Limb (tissue), 2 donors: ENCODE measurements around the gene CPSF7.
"Not testable (repeated sequence)": the region's sequence is repeated elsewhere in the genome, so short reads cannot be mapped to it uniquely, and the experiment has no call there.

ENCODE experiments used
- DNase-seq, 2 donors: peaks; one replicate each; pipeline ENCODE4 v3.0.0-alpha.2; 2016; ENCODE audit errors: extremely low spot score in 2 of 2

Gene CPSF7, protein sequence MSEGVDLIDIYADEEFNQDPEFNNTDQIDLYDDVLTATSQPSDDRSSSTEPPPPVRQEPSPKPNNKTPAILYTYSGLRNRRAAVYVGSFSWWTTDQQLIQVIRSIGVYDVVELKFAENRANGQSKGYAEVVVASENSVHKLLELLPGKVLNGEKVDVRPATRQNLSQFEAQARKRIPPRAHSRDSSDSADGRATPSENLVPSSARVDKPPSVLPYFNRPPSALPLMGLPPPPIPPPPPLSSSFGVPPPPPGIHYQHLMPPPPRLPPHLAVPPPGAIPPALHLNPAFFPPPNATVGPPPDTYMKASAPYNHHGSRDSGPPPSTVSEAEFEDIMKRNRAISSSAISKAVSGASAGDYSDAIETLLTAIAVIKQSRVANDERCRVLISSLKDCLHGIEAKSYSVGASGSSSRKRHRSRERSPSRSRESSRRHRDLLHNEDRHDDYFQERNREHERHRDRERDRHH

DNA sequence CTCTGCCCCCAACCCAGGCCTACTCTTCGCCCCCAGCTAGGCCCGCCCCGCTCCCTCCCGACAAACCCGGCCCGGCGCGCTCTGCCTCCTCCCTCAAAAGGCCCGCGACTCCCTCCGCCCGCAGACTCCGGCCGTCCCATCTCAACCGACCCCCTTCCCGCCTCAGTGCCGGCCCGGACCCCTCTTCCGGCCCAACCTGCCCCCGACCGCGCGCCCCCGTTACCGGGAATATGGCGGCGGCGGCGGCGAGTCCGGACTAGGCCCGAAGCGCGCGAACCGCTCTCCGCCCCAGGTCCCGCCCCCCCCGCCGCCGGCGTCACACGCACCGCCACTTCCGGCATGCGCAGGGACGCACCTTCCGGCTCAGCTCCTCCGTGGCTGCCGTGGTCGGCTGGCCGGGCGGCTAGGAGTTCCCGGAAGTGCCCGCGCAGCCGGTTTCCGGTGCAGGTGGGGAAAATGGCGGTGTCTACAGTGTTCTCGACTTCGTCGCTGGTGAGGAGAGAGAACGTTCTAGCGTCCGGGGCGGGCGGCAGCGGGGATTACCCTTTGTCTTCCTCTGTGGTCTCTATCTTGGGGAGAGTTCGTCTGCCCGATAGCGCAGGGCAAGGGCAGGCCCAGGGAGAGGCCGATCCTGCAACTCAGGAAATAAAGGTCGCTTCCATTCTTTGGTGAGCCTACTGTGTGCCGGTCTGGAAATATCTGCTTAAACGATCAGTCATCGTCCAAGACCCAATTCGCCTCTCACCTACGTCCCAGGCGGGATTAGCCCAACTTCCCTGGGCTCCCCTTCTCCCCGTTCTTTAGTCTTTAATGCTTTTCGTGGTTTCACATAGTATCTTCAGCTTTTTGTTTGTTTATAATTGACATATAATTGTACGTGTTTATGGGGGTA lies at the start of gene CPSF7, which contains the start of gene SDHAF2:
Gene CPSF7 (minus strand): TSS at position 285 of the 892 bp plus-strand sequence. CDS start 740 bp downstream, outside the sequence.
Gene SDHAF2 (plus strand): TSS at position 434 of the 892 bp plus-strand sequence. CDS start 23 bp downstream, at position 457.
- DNase-seq: peak; percentile 94 to 99

DNA sequence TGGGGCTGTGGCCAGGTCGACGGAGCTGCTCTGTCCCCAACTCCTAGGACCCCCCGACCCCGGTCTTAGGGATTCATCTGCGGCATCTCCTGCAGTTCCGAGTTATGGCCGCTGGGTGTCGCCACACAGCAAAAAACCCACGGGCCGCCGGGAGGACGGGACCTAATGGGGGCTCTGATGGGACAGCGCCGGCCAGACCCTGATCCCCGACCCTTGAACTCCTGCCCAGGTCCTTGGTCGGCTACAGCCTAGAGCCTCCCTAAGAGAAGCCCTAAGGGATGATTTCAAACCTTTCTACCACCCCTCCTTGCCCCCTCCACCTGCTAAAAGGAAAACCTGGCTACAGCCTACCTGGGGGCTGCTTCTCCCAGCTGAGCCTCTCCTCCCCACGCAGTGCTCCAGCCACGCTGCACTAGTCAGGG lies 48.0 kb upstream of the CPSF7 start:
- DNase-seq: peak; percentile 27 to 79

- no peak for DNase-seq
Observed at GRCh38 chr11:61477126-61477525, 47.4 kb upstream of the CPSF7 start.

DNA sequence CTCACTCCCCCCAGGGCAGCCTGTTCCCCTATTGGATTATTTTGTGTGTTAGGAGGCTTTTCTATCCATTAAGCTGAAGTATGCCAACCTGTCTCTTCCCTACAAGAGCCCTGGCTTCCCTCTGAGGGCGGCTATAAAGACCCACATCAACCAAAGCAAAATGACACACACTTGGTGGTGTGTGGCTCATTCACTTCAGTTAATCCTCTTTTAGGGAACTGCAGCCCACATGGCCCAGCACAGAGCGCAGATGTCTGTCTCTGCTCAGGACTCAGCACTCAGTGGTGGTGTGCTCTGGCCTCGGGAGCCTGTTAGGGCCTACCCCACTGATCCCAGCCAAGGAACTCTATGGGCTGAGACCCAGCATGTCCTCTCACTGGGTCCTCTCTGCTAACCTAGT lies 46.6 kb upstream of the CPSF7 start:
- no peak for DNase-seq

GRCh38 chr11:61475433-61475832 lies 45.7 kb upstream of the CPSF7 start:
- no peak for DNase-seq

DNA sequence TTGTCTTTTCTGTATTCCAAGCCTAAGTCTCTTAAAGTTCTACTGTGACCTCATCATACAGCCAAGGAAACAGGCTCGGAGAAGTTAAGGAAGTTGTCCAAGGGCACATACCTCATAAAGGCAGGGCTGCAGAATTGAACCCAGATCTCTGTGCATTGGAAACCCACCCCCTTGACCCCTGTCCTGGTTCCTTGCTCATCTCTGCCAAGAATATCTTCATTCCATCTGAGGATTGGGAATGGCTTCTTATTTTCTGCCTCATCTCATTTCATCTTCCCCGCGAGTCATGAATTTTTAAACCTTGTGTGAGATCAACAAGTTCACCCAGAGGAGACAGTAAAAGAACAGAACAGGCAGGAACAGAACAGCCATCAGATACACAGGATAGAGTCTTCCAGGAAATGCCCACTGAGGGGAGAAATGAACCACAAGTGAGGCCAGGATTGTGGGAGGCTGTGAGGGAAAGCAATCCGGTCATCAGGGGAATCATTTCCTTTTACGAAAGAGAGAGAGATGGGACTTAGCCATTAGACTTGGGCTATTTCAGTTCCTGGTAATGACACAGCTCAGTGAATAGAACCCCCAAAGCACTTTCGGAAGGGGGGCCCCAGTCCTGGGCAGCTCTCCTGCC lies 44.4 kb upstream of the CPSF7 start:
- no peak for DNase-seq

- no peak for DNase-seq
Observed at GRCh38 chr11:61473370-61474012, 43.7 kb upstream of the CPSF7 start.

DNA sequence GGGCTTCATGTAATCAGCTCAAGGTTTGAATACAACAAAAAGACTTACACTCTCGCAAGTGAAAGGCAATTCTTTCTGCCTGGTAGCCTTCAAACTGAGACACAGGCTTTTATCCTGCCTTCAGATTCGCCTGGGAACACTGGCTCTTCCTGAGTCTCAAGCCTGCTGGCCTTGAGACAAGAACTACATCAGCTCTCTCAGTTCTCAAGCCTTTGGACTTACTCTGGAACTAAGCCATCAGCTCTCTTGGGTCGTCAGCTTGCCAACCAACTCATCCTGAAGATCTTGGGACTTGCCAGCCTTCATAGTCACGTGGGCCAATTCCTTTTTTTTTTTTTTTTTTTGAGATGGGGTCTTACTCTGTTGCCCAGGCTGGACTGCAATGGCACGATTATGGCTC lies 43.1 kb upstream of the CPSF7 start:
- DNase-seq: no peak

GRCh38 chr11:61472282-61472681 lies 42.5 kb upstream of the CPSF7 start:
- no peak for DNase-seq

DNA sequence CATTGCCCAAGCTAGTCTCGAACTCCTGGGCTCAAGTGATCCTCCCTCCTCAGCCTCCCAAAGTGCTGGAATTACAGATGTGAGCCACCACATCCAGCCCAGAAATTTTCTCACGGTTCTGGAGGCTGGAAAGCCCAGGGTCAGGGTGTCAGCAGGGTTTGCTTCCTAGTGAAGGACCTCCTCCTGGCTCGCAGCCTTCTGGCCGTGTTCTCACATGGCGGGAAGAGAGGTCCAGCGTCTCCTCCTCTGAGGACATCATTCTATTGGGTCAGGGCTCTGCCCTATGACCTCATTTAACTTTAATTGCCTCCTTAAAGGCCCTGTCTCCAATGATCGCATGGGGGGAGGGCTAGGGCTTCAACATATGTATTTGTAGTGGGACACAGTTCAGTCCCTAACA lies 38.2 kb upstream of the CPSF7 start:
- no peak for DNase-seq

GRCh38 chr11:61467602-61468001 lies 37.8 kb upstream of the CPSF7 start:
- DNase-seq: not testable (repeated sequence)

GRCh38 chr11:61460986-61461385 lies 31.2 kb upstream of the CPSF7 start:
- DNase-seq: no peak

DNA sequence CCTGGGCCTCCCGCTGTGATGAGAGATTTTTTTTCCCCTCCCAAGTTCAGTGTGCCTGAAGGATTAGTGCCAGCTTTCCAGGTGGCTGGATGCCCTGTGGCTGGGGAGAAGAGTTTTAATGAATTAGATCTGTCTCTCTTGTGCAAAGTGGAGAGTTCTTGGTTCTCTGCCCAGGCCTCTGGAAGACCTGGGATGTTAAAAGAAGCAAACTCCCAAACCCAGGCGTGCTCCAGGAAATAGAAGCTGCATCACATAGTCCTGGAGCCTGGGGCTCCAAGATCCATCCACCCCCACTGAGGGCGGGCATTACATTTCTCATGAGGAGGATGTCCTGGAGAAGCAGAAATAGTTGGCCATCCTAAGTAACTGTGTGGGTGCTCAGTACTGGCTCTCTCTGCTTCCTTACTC lies 30.7 kb upstream of the CPSF7 start:
- peak in 1 of 2 donors; percentile 35 for DNase-seq

GRCh38 chr11:61454520-61454919 lies 24.7 kb upstream of the CPSF7 start:
- DNase-seq: no peak

GRCh38 chr11:61453695-61454094 lies 23.9 kb upstream of the CPSF7 start:
- DNase-seq: no peak

- DNase-seq: no peak
Observed at GRCh38 chr11:61452825-61453224, 23.1 kb upstream of the CPSF7 start.

DNA sequence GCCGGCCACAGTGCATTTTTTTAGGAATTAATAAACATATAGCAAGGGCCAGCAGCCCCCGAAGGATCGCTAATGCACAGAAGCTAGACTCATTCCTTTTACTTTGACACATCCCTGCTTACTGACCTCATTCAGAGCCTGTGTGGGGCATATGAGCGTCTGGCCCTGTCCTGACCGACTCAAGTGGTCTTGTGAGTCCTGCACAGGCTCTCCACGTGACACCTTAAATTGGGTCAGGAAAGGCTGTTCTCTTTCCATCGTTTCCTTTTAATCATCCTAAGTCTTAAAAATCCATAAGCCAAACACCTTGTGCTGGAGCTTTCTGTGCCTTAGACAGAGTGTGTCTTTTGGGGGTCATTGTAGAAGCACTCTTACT lies 18.8 kb upstream of the CPSF7 start:
- no peak for DNase-seq

- no peak for DNase-seq
Observed at GRCh38 chr11:61447601-61448551, 18.1 kb upstream of the CPSF7 start.

DNA sequence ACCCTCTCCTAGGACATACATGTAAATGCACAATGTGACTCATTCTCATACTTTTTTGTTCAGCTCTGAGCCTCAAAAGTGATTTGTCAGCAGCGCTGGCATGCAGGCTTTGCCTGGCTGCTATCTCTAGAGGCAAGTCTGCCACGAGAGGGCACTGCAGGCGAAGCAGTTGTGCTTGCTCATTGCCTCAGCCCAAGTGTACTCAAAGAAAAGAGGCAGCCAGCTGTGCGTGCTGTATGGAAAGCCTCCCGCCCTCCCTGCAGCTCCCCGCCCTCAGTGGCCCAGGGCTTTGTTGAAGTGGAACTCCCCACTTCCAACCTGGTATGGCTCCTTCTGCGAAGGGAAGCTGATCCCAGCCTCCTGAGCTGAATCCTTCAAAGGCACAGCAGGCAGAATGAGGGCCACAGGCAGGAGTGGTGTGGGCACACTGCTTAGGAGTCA lies 16.5 kb upstream of the CPSF7 start:
- peak; percentile 83 to 88 for DNase-seq

GRCh38 chr11:61445516-61445915 lies 15.7 kb upstream of the CPSF7 start:
- no peak for DNase-seq
